ENCODE results near the gene SHC1.
"Not testable (repeated sequence)": the region's sequence is repeated elsewhere in the genome, so short reads cannot be mapped to it uniquely, and the experiment has no call there.

Gene SHC1

DNA sequence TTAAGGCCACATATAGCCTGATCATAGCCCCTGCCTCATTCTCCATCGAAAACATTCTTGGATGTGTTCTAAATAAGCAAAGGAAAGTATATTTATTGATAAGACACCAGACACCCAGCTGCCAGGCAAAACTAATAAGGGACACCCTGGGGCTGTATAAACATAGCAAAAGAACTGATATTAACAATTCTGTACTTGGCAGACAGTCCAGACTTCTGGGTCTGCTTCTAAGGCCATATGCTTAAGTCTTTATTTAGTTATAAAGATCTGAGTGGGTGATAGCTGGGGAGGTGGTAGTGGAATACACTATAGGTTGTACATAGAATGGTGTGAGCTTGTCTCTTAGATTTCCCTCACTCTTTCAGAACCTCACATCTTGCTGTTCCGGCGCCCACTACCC, 7.8 kb upstream of the SHC1 start:
- TF ChIP-seq GATA1 (IDR thresholded peaks at IDR 0.05; ENCODE audit: low read depth, low read length) (no peak), POLR2A (IDR thresholded peaks at IDR 0.05; ENCODE audit: low read length) (no peak)
- no peak for DNase-seq

DNA sequence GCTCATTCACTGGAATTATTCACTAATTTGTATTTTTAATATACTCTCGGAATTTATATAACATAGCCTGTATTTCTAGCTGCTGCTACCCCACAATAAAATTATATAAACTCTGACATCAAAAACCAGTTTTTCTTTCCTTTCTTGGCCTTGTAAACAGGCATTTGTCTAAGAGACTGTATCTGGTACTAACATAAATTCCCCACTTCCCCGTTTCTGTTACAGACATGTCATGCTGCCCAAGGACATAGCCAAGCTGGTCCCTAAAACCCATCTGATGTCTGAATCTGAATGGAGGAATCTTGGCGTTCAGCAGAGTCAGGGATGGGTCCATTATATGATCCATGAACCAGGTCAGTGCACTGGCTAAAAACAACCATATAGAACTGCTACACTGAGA, 7.2 kb upstream of the SHC1 start:
- DNase-seq, result not testable (repeated sequence)

DNA sequence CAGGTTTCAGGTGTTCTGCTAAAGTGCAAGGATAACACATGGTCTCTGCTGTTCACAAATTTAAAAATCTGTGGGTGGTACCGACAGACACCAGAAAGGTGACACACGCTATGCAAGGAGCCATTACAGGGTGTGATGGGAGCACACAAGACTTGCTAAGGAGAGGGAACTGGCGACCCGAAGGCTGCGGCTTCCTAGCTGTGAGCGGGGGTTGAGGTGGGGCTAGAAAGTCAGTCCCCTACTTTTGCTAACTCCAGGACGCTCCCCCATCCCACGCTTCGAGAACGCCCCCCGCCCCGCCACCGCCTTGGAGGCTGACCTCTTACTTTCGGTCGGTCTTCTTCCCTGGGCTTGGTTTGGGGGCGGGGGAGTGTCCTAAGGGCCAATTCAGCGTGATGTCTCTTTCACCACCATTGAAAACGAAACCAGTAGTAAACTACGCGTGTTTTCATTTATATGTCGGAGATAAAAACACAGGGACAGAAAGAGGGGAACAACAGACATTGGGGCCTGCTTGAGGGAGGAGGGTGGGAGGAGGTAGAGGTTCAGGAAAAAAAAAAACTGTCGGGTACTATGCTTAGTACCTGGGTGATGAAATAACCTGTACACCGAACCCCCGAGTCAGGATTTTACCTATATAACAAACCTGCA, 5.0 kb upstream of the SHC1 start:
- peak; percentile 73 to 83 for DNase-seq
- TF ChIP-seq GATA1 (IDR thresholded peaks at IDR 0.05; ENCODE audit: low read depth, low read length) (no peak), POLR2A (IDR thresholded peaks at IDR 0.05; ENCODE audit: low read length) (no peak)

DNA sequence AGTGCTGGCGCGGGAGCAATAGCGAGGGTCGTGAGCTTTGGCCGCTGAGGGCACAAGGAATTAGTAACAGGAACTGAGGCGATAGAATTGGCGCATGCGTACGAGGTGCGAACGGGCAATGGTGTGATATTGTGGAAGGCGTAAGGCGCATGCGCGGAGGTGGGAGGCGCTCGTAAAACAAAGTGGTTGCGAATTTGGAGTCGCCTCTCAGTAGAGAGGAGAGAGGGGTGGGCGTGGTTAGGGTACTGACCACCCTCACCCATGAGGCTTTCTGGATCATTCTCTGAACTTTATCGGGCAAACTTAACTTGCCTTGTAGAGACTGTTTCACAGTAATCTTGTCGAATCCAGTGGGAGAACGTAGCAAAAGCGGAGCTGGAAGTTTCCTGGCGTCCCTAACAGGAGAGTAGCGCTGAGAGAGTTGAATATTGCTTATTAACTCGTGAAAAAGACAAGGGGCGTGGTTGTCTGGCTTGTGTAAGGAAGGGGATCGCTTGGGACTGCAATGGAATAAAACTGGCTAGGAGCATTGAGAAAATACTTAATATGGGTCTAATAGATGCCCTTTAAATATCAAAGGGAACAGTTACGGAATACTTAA, 4.4 kb upstream of the SHC1 start:
- no peak for TF ChIP-seq GATA1 (IDR thresholded peaks at IDR 0.05; ENCODE audit: low read depth, low read length)
- peak; percentile 91 for TF ChIP-seq POLR2A (IDR thresholded peaks at IDR 0.05; ENCODE audit: low read length)
- peak; percentile 97 to 99 for DNase-seq

DNA sequence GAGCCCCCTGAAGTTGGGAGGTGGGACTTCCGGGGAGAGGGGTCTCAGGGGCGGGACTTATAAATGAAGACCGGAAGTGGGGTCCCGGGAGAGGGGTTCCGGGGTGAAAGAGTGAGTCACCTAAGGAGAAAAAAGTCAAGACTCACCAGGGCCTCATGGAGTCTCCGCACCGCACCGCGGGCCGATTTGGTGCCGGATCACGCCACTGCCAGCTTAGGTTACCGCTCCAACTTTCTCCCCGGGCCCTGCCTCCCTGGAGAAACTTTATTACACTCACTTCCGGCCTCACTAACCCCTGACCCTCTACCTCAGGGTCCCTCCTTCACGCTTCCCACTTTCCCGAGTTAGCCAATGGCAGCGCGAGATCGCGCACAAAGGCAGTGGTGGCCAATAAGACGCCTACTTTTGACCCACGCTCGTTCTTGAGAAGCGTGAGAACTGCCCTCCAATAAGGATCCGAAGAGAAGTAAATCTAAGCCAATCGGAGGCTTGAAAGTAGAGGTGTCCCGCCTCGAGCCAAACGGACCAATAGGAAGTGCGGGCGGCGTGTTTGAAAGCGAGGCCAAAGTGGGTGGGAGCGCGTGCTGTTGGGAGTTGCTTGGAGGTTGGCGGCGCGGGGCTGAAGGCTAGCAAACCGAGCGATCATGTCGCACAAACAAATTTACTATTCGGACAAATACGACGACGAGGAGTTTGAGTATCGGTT, 3.7 kb upstream of the SHC1 start, which contains the start of gene CKS1B:
CKS1B (plus strand) TSS at position 580 of the 706 bp plus-strand sequence; CDS start at position 645, 65 bp downstream.
- TF ChIP-seq POLR2A (IDR thresholded peaks at IDR 0.05; ENCODE audit: low read length), result peak; percentile 97
- no peak for TF ChIP-seq GATA1 (IDR thresholded peaks at IDR 0.05; ENCODE audit: low read depth, low read length)
- DNase-seq, result peak; percentile 99 to 100

DNA sequence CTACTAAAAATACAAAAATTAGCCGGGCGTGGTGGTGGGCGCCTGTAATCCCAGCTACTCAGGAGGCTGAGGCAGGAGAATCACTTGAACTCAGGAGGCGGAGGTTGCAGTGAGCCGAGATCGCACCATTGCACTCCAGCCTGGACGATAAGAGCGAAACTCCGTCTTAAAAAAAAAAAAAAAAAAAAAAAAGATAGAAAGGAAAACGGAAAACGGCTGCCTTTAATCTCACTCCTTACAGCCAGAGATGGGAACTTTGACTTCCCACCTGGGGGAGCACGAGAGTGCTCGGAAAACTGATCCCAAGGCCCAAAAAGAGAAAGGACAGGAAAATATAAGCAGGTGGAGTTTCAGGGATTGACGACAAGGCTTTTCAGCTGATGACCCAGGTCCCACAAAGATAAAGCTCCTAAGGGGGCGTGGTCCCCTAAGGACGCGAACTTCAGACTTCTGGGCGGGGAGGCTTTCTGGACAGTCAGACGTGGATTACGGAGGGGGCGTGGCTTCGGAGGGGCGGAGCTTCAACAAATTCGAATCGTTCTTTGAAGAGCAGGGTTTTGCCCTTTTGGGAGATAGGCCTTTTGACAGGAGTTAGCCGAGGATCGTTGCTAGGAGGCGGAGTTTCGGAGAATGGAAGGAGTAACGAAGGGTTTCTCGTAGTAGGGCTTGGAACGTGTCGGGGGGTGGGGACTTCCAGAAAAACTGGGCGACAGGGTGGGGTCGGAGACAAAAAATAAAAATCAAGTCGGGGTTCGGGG, 3.0 kb upstream of the SHC1 start:
- DNase-seq, result peak; percentile 100
- no peak for TF ChIP-seq GATA1 (IDR thresholded peaks at IDR 0.05; ENCODE audit: low read depth, low read length)
- no peak for TF ChIP-seq POLR2A (IDR thresholded peaks at IDR 0.05; ENCODE audit: low read length)

DNA sequence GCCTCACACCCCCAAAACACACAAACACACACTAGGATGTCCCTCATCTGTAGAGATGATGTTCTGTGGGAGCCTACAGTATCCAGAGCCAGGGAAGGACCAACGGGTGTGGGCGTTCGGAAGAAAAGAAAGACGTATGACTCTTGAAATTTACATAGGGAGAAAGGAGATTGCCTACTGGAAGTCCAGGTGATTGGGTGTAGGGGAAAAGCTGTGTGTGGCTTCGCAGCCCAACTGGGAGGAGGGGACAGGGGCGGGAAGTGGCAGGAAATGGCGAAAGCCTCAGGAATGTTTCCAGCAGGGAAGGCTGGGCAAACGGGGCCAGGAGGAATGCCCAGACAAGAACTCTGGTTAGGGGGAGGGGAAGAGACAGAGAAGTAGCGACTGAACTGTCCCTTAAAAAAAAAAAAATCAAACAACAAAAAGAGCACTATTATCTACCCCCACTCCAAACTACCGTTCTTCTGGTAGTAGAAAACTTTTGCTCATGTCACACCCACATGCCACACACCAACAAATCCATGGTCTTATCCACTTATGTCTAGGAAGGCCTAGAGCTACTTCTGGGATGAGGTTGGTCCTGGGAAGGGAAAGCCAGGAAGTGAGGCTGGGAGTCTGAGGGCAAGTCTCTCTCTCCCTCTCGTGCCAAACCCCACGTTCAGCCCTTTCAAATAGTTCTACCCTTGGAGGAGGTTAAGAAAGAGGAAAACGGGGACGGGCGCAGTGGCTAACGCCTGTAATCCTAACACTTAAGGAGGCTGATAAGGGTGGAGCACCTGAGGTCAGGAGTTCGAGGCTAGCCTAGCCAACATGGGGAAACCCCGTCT, 2.2 kb upstream of the SHC1 start:
- no peak for DNase-seq
- TF ChIP-seq GATA1 (IDR thresholded peaks at IDR 0.05; ENCODE audit: low read depth, low read length) (no peak), POLR2A (IDR thresholded peaks at IDR 0.05; ENCODE audit: low read length) (no peak)

DNA sequence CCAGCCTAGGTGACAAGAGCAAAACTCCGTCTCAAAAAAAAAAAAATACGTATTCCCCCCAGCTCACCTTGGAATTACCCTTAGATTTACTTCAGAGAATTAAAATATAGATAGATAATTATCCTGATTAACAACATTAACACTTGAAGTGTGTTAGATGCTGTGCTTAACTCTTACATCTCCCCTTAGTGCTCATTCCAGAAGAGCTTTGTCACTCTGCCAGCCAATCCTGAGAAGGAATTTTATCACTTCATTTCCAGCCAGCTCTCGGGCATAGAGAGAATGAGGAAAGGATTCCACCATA, 1.6 kb upstream of the SHC1 start:
- TF ChIP-seq GATA1 (IDR thresholded peaks at IDR 0.05; ENCODE audit: low read depth, low read length), result no peak
- TF ChIP-seq POLR2A (IDR thresholded peaks at IDR 0.05; ENCODE audit: low read length), result no peak
- DNase-seq, result no peak

DNA sequence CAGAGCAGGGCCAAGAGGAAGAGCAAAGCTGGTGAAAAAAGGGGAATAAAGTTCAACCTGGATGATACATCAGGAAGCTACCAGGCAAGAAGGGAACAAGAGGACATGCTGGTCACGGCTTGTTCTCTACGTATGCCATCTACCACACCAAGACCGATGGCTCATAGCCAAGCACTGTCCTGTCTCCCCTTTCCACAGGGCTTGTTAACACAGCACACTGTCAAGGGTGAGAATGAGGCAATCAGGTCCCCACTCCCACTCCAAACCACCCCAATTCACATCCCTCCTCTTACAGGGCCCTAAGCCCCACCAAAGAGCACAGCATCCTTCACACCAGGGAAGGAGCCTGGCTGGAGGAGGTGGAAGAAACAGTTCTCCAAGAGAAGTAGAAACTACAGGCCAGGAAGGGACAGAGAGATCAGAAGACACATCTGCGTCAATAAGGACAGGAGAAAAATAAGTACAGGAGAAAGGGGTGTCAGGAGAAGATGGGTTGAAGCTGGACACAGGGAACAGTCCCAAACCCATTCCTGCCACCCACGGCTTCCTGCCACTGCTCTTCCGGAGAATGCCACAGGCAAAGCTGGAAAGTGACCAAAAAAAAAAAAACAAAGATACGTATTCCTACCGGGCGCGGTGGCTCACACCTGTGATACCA, 923 bp upstream of the SHC1 start:
- peak; percentile 36 to 53 for DNase-seq

DNA sequence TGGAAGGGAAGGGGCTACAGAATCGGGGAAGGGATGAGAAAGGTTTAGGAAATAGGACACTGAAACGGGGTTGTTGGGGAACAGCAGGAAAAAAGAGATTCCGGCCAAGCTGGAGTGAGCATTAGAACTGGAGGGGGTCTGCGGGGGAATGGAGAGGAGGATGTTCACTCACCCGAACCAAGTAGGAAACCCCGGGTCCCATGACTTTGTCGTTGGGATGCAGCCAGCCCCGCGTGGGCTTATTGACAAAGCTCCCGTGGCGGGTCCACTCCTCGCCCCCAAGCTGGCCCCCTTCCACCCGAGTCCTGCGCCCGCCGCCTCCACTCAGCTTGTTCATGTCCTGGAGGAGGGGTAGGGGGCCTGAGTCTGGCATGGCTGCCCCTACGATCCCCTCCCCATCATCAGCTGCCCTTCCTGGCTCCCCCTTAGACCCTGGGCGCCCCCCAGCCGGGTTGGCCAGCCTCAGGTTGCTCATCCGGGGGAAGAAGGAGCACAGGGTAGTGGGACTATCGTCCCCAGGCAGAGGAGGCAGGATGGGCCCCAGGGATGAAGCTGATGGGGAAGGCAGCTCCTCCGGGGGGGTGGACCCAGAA, 591 bp downstream of the SHC1 start:
- DNase-seq, result no peak

More for the DNA sequence above, 923 bp upstream of the SHC1 start:
- no peak for TF ChIP-seq POLR2A (IDR thresholded peaks at IDR 0.05; ENCODE audit: low read length)

DNA sequence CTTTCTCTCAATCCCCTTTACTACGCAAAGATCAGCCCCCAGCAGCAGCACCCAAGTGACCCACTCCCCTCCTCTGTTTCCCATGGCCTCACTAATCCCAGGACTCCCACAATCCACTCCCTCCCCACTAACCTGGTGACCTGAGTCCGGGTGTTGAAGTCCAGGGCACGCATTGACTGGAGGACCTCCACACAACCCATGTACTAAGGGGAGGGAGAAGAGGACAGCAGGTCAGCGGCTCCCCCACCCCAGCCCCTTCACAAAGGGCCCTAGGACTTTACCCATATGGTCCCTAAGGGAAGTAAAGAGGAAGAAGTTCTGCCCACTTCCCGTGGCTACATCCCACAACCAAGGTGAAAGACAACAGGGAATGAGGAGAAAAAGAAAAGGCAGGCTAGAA, 1.3 kb downstream of the SHC1 start:
- no peak for TF ChIP-seq POLR2A (IDR thresholded peaks at IDR 0.05; ENCODE audit: low read length)
- TF ChIP-seq GATA1 (IDR thresholded peaks at IDR 0.05; ENCODE audit: low read depth, low read length), result no peak
- no peak for DNase-seq

More for the DNA sequence above, 591 bp downstream of the SHC1 start:
- no peak for TF ChIP-seq GATA1 (IDR thresholded peaks at IDR 0.05; ENCODE audit: low read depth, low read length)
- no peak for TF ChIP-seq POLR2A (IDR thresholded peaks at IDR 0.05; ENCODE audit: low read length)

DNA sequence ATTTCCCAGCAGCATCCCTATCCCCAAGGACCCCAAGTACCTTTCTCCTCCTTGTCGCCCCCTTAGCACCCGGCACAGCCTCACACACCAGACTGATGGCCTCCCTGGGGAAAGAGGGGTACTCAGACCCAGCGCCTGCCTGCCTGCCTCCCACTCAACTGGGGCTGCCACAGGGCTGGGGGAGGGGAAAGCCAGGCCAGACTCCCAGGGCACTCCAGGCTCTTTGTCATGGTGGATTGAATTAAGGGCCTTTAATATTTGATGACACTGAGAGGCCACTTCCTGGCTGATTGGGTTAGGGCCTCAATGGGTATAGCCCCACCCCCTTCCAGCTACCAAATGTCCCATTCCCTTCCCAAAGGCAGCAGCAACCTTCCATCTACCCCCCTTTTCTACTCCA, 1.8 kb downstream of the SHC1 start:
- DNase-seq, result no peak
- TF ChIP-seq POLR2A (IDR thresholded peaks at IDR 0.05; ENCODE audit: low read length) (no peak), GATA1 (IDR thresholded peaks at IDR 0.05; ENCODE audit: low read depth, low read length) (no peak)

All from erythroblast (primary cell).